ENCODE measurements around the gene VPS37D.
"Not testable (repeated sequence)": the region's sequence is repeated elsewhere in the genome, so short reads cannot be mapped to it uniquely, and the experiment has no call there.

- TF ChIP-seq, protein P1, sequence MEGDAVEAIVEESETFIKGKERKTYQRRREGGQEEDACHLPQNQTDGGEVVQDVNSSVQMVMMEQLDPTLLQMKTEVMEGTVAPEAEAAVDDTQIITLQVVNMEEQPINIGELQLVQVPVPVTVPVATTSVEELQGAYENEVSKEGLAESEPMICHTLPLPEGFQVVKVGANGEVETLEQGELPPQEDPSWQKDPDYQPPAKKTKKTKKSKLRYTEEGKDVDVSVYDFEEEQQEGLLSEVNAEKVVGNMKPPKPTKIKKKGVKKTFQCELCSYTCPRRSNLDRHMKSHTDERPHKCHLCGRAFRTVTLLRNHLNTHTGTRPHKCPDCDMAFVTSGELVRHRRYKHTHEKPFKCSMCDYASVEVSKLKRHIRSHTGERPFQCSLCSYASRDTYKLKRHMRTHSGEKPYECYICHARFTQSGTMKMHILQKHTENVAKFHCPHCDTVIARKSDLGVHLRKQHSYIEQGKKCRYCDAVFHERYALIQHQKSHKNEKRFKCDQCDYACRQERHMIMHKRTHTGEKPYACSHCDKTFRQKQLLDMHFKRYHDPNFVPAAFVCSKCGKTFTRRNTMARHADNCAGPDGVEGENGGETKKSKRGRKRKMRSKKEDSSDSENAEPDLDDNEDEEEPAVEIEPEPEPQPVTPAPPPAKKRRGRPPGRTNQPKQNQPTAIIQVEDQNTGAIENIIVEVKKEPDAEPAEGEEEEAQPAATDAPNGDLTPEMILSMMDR (IDR thresholded peaks at IDR 0.05): not testable (repeated sequence)
- not testable (repeated sequence) for TF ChIP-seq CREM (CRISPR knock-in tag; IDR thresholded peaks at IDR 0.05); KAT7 (CRISPR knock-in tag; IDR thresholded peaks at IDR 0.05; ENCODE audit: borderline replicate concordance); SP1 (CRISPR knock-in tag; conservative IDR thresholded peaks at IDR 0.05); MLX (CRISPR knock-in tag; IDR thresholded peaks at IDR 0.05); MAX (CRISPR knock-in tag; IDR thresholded peaks at IDR 0.05)
- TF ChIP-seq, protein P2, sequence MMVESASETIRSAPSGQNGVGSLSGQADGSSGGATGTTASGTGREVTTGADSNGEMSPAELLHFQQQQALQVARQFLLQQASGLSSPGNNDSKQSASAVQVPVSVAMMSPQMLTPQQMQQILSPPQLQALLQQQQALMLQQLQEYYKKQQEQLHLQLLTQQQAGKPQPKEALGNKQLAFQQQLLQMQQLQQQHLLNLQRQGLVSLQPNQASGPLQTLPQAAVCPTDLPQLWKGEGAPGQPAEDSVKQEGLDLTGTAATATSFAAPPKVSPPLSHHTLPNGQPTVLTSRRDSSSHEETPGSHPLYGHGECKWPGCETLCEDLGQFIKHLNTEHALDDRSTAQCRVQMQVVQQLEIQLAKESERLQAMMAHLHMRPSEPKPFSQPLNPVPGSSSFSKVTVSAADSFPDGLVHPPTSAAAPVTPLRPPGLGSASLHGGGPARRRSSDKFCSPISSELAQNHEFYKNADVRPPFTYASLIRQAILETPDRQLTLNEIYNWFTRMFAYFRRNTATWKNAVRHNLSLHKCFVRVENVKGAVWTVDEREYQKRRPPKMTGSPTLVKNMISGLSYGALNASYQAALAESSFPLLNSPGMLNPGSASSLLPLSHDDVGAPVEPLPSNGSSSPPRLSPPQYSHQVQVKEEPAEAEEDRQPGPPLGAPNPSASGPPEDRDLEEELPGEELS (CRISPR knock-in tag; IDR thresholded peaks at IDR 0.05): not testable (repeated sequence)
These were observed 7.0 kb upstream of the VPS37D start for GRCh38 chr7:73660594-73660993.

Data from WTC11 (cell line).